GM19240 (cell line): ENCODE measurements around the gene RESP18.
A peak's percentile ranks its signal among the peaks of the same experiment; 100 is the strongest.

Experiments used
- DNase-seq: peaks from one replicate; pipeline ENCODE4 v3.0.0; 2011; ENCODE audit warnings: low spot score; ENCODE audit not compliant: insufficient read length

The RESP18 gene

GRCh38 chr2:219332542-219332941 is at the start of gene RESP18:
RESP18 (minus strand) TSS chr2:219332744.
- DNase-seq = no peak

GRCh38 chr2:219381448-219381847 is 48.9 kb upstream of the RESP18 start:
- no peak for DNase-seq

GRCh38 chr2:219380926-219381325 is 48.4 kb upstream of the RESP18 start:
- no peak for DNase-seq

- DNase-seq = no peak
Observed at GRCh38 chr2:219378163-219378851, 45.8 kb upstream of the RESP18 start.

GRCh38 chr2:219369447-219369861 is 36.9 kb upstream of the RESP18 start:
- no peak for DNase-seq

- no peak for DNase-seq
Observed at GRCh38 chr2:219368690-219369191, 36.2 kb upstream of the RESP18 start.

GRCh38 chr2:219362524-219363164 is 30.1 kb upstream of the RESP18 start:
- DNase-seq = peak; percentile 48

GRCh38 chr2:219362072-219362471 is 29.5 kb upstream of the RESP18 start:
- DNase-seq = no peak

- no peak for DNase-seq
Observed at GRCh38 chr2:219358170-219359075, 25.9 kb upstream of the RESP18 start.

- DNase-seq = no peak
Observed at GRCh38 chr2:219356834-219357233, 24.3 kb upstream of the RESP18 start.

GRCh38 chr2:219354582-219354981 is 22.0 kb upstream of the RESP18 start:
- DNase-seq = no peak

GRCh38 chr2:219353129-219353528 is 20.6 kb upstream of the RESP18 start:
- no peak for DNase-seq

GRCh38 chr2:219352448-219353023 is 20.0 kb upstream of the RESP18 start:
- DNase-seq = peak; percentile 52

- DNase-seq = no peak
Observed at GRCh38 chr2:219350710-219351221, 18.2 kb upstream of the RESP18 start.

GRCh38 chr2:219350215-219350614 is 17.7 kb upstream of the RESP18 start:
- no peak for DNase-seq

GRCh38 chr2:219344751-219345430 is 12.3 kb upstream of the RESP18 start:
- DNase-seq = no peak

GRCh38 chr2:219335373-219335786 is 2.8 kb upstream of the RESP18 start:
- DNase-seq = no peak

- no peak for DNase-seq
Observed at GRCh38 chr2:219334076-219334475, 1.5 kb upstream of the RESP18 start.

GRCh38 chr2:219331560-219332213 is 857 bp downstream of the RESP18 start:
- no peak for DNase-seq

GRCh38 chr2:219327719-219328118 is 4.8 kb downstream of the RESP18 start:
- no peak for DNase-seq
